BJ (cell line): ENCODE results near the gene HOXB3. TPM values are rescaled to one million over a fixed set of nuclear protein-coding genes. Genes with fewer than 3 reads are reported as not detected.

Experiments
- CTCF ChIA-PET: fragments of 350-600 bp; formaldehyde crosslinking; extraction: SDS; loops from one replicate; lab custom pipeline; 2021; ENCODE audit warnings: antibody characterized with exemption, inconsistent platforms; lab: Yijun Ruan, JAX
- POLR2A ChIA-PET: fragments of 300-600 bp; sonication (Branson Sonifier 250); formaldehyde crosslinking; extraction: SDS; loops from one replicate; lab custom pipeline; 2021; ENCODE audit warnings: antibody characterized with exemption; lab: Charles Lee
- DNase-seq: peaks from one replicate; pipeline ENCODE4 v3.0.0-alpha.2; 2011; ENCODE audit warnings: low read depth
- H3K27me3 ChIP-seq: 2 replicates; pipeline ENCODE4 v1.6.0; 2011; ENCODE audit warnings: low read length; ENCODE audit not compliant: control insufficient read depth, insufficient read depth
- H3K36me3 ChIP-seq: 2 replicates; pipeline ENCODE4 v1.5.1; 2011; ENCODE audit warnings: low read length; ENCODE audit not compliant: control insufficient read depth, insufficient read depth
- H3K4me3 ChIP-seq: 2 replicates; pipeline ENCODE4 v1.5.1; 2011; ENCODE audit warnings: low read depth, mild to moderate bottlenecking, control low read depth, low read length
- CTCF ChIP-seq: IDR thresholded peaks from 2 replicates; pipeline ENCODE4 v1.5.1; 2011; ENCODE audit warnings: low read depth, mild to moderate bottlenecking, control low read depth, inconsistent platforms, low read length, moderate library complexity; ENCODE audit not compliant: insufficient read depth
- polyA plus RNA-seq: library from polyadenylated mRNA; depleted of rRNA; stranded (reverse); fragments of >200 nt; gene quantifications from 2 replicates; pipeline ENCODE4 v1.2.3, GENCODE V29; 2011

Gene HOXB3
- polyA plus RNA-seq, 1 experiment = not detected

- Histone ChIP-seq H3K27me3 (peaks cover 77% of the 10 kb centered on the region), H3K36me3 (no peaks in the 10 kb centered on the region), H3K4me3 (no peak overlapping the region)
- TF ChIP-seq CTCF = no peak
- POLR2A ChIA-PET = no interaction called here
- CTCF ChIA-PET = interaction anchor here (0.9 to 1.4 kb wide), 2 partner anchors 12 to 33 kb away, joined by 3 to 4 read pairs; no protein-coding TSS in a partner anchor
- DNase-seq = no peak
These were observed 44.6 kb upstream of the HOXB3 start for GRCh38 chr17:48634493-48635208.

- peaks cover 85% of the 10 kb centered on the region for H3K27me3 ChIP-seq
- TF ChIP-seq CTCF = no peak
- no peak for DNase-seq
- CTCF ChIA-PET = interaction anchor here (1.6 kb wide), 1 partner anchor 10 kb away, joined by 5 read pairs; no protein-coding TSS in a partner anchor
- H3K4me3 ChIP-seq = no peak overlapping the region
- POLR2A ChIA-PET = no interaction called here
- H3K36me3 ChIP-seq = no peaks in the 10 kb centered on the region
These were observed 43.2 kb upstream of the HOXB3 start for GRCh38 chr17:48633266-48633677.

- DNase-seq = no peak
- no peak for TF ChIP-seq CTCF
- POLR2A ChIA-PET = no interaction called here
These were observed 42.7 kb upstream of the HOXB3 start for GRCh38 chr17:48632579-48633265.

GRCh38 chr17:48631693-48632578 lies 41.9 kb upstream of the HOXB3 start:
- Histone ChIP-seq H3K4me3 (no peak overlapping the region), H3K27me3 (peaks cover 85% of the 10 kb centered on the region), H3K36me3 (no peaks in the 10 kb centered on the region)
- no peak for DNase-seq
- TF ChIP-seq CTCF = no peak
- ChIA-PET CTCF (interaction anchor here (0.7 to 1.6 kb wide), 4 partner anchors 8 to 13 kb away, joined by 3 to 5 read pairs (median 4); no protein-coding TSS in a partner anchor), POLR2A (no interaction called here)

More at GRCh38 chr17:48632579-48633265, 42.7 kb upstream of the HOXB3 start:
- no peak overlapping the region for H3K4me3 ChIP-seq
- CTCF ChIA-PET = interaction anchor here (0.7 to 1.6 kb wide), 3 partner anchors 9 to 14 kb away, joined by 3 to 5 read pairs (median 5); no protein-coding TSS in a partner anchor
- peaks cover 85% of the 10 kb centered on the region for H3K27me3 ChIP-seq
- H3K36me3 ChIP-seq = no peaks in the 10 kb centered on the region
